Parathyroid adenoma (tissue), 2 donors: ENCODE measurements around the gene DPF3.

ENCODE experiments used
- H2AFZ ChIP-seq: fragments of 300-600 bp; sonication (generic); one replicate; pipeline ENCODE4 v1.7.0; 2017; ENCODE audit warnings: antibody characterized with exemption, mild to moderate bottlenecking
- H3K27ac ChIP-seq: fragments of 300-600 bp; sonication (generic); one replicate; pipeline ENCODE4 v1.7.0; 2017
- H3K27me3 ChIP-seq: fragments of 300-600 bp; sonication (generic); one replicate; pipeline ENCODE4 v1.7.0; 2017; ENCODE audit warnings: low read length; ENCODE audit not compliant: control insufficient read depth, insufficient read depth
- H3K36me3 ChIP-seq: fragments of 300-600 bp; sonication (generic); one replicate; pipeline ENCODE4 v1.7.0; 2017; ENCODE audit warnings: low read length; ENCODE audit not compliant: control insufficient read depth, insufficient read depth
- H3K4me1 ChIP-seq: fragments of 300-600 bp; sonication (generic); one replicate; pipeline ENCODE4 v1.7.0; 2017; ENCODE audit warnings: control low read depth
- H3K4me2 ChIP-seq: fragments of 300-600 bp; sonication (generic); one replicate; pipeline ENCODE4 v1.7.0; 2017; ENCODE audit warnings: low read length
- H3K4me3 ChIP-seq: fragments of 300-600 bp; sonication (generic); one replicate; pipeline ENCODE4 v1.7.0; 2017; ENCODE audit warnings: low read depth, low read length
- H3K79me2 ChIP-seq: fragments of 300-600 bp; sonication (generic); one replicate; pipeline ENCODE4 v1.7.0; 2017; ENCODE audit warnings: control low read depth
- H3K9ac ChIP-seq: fragments of 300-600 bp; sonication (generic); one replicate; pipeline ENCODE4 v1.7.0; 2017; ENCODE audit warnings: mild to moderate bottlenecking
- H3K9me3 ChIP-seq: fragments of 300-600 bp; sonication (generic); one replicate; pipeline ENCODE4 v1.7.0; 2017; ENCODE audit warnings: low read length; ENCODE audit not compliant: control insufficient read depth
- CTCF ChIP-seq: fragments of 300-600 bp; sonication (generic); IDR thresholded peaks from one replicate; pipeline ENCODE4 v1.7.0; 2017; ENCODE audit warnings: antibody characterized with exemption, mild to moderate bottlenecking
- donor health status: primary hyperparathyroidism.

DPF3 gene

GRCh38 chr14:72796935-72797334 lies 97.0 kb downstream of the DPF3 start:
- no peak overlapping the region for H3K4me2 ChIP-seq
- no peak overlapping the region for H3K27ac ChIP-seq
- H3K4me1 ChIP-seq, result no peaks in the 10 kb centered on the region
- H3K79me2 ChIP-seq, result peaks cover 6% of the 10 kb centered on the region
- H3K9ac ChIP-seq, result no peak overlapping the region
- no peaks in the 10 kb centered on the region for H3K9me3 ChIP-seq
- TF ChIP-seq CTCF, result no peak
- H3K36me3 ChIP-seq, result no peaks in the 10 kb centered on the region
- no peak overlapping the region for H3K4me3 ChIP-seq
- H2AFZ ChIP-seq, result no peak overlapping the region
- no peaks in the 10 kb centered on the region for H3K27me3 ChIP-seq

- H3K36me3 ChIP-seq, result no peaks in the 10 kb centered on the region
- no peak overlapping the region for H3K9ac ChIP-seq
- H3K27me3 ChIP-seq, result no peaks in the 10 kb centered on the region
- no peak for TF ChIP-seq CTCF
- H2AFZ ChIP-seq, result no peak overlapping the region
- no peaks in the 10 kb centered on the region for H3K9me3 ChIP-seq
- peaks cover 6% of the 10 kb centered on the region for H3K79me2 ChIP-seq
- H3K4me3 ChIP-seq, result no peak overlapping the region
- H3K27ac ChIP-seq, result no peak overlapping the region
- H3K4me1 ChIP-seq, result no peaks in the 10 kb centered on the region
- no peak overlapping the region for H3K4me2 ChIP-seq
Measured at GRCh38 chr14:72793156-72793939, 100.6 kb downstream of the DPF3 start.

- Histone ChIP-seq H3K36me3 (no peaks in the 10 kb centered on the region), H3K79me2 (peaks cover 6% of the 10 kb centered on the region), H3K27ac (no peak overlapping the region), H3K9me3 (no peaks in the 10 kb centered on the region), H3K4me3 (no peak overlapping the region), H3K27me3 (no peaks in the 10 kb centered on the region), H3K4me2 (no peak overlapping the region), H3K4me1 (no peaks in the 10 kb centered on the region), H3K9ac (no peak overlapping the region), H2AFZ (no peak overlapping the region)
- no peak for TF ChIP-seq CTCF
Measured at GRCh38 chr14:72792051-72792788, 101.7 kb downstream of the DPF3 start.

GRCh38 chr14:72790887-72791566 lies 102.9 kb downstream of the DPF3 start:
- Histone ChIP-seq H3K36me3 (no peaks in the 10 kb centered on the region), H3K27me3 (no peaks in the 10 kb centered on the region)

More at GRCh38 chr14:72790887-72791566, 102.9 kb downstream of the DPF3 start:
- Histone ChIP-seq H3K4me2 (no peak overlapping the region), H3K9me3 (no peaks in the 10 kb centered on the region), H2AFZ (no peak overlapping the region), H3K4me1 (no peaks in the 10 kb centered on the region), H3K9ac (no peak overlapping the region), H3K4me3 (no peak overlapping the region), H3K79me2 (peaks cover 6% of the 10 kb centered on the region), H3K27ac (no peak overlapping the region)
- no peak for TF ChIP-seq CTCF
